Measurements from ENCODE around the gene CLTB. TPM values are rescaled to one million over a fixed set of nuclear protein-coding genes. Genes with fewer than 3 reads are reported as not detected.

Gene CLTB
- total RNA-seq, 2 donors from 2014 or later, result 39.6 to 57.3 TPM

DNA sequence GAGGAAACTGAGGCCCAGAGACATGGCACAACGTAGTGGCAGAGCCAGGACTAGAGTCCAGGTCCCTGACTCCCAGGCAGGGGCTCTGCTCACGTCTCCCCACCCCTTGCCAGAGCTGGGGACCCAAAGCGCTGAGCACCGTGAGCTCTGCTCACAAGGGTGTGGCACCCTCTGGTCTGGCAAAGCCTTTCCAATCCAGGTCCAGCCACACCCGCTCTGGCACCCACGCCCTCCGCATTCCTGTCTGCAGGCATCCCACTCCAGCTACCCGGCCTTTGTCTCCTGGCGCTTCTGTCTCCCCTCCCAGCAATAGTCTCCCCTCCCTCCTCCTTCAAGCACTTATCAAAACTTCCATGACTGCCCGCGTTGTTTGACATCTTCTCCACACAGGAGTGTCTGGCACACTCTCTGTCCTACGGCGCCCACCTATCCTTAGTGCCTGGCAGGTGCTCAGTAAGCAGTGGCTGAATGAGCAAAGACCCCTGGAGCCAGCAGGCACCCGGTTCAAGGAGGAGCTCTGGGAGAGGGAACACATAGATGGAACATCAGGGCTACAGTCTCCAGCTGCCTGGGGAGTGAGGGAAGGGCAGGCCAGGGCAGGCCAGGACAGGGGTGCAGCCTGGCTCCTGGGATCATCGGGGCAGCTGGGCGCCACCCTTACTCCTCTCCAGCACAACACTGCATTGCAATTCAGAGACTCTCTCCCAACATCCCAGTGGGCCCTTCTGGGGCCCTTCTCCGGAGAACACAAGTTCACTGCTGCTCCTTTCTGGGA lies 15.8 kb downstream of the CLTB start:
- Histone ChIP-seq H3K9me3 (no peaks in the 10 kb centered on the region), H3K4me3 (no peak overlapping the region), H3K27me3 (no peaks in the 10 kb centered on the region), H3K36me3 (replicated peaks in 1 of 2; ENCODE audit: insufficient read depth in 1 of 2, low read depth in 2 of 2) (no peaks in the 10 kb centered on the region), H3K27ac (no peak overlapping the region), H3K4me1 (no peaks in the 10 kb centered on the region)
- WGBS, 2 donors, result 84 to 86% methylated on average over 14 to 17 of the region's 17 CpGs
- no peak for DNase-seq
- ATAC-seq, result peak; percentile 23
- intact Hi-C loops (cut with DNase I), result no loop called here
- TF ChIP-seq CTCF (IDR thresholded peaks at IDR 0.05) (no peak), POLR2A (IDR thresholded peaks at IDR 0.05) (no peak)

DNA sequence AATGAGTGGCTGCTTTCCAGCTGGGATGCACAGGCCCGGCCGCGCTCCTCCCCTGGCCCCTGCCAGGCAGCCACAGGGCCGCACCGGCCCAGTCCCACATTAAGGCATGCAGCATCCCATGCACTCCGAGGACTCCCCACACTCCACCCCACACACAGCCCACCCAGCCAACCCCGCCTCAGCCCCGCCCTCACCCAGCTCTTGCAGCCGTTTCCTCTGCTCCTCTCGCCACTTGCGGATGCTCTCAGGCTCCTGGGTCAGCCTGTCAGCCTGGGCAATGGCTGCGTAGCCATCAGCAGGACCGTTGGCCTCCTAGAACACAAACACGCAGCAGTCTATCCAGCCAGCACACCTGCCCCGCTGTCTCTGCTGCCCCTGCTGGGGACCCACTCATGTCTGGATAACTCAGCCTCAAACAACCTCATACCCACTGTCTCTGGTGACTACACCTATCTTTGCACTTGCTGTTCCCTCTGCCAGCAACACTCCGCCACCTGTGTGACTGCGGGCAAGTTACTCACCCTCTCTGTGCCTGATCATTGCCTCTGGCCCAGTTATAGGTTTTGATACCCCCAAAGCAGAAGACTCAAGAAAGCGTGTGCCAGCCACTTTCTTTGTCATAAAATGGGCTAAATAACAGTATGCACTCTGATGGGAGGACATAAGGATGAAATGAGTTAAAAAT lies 18.5 kb downstream of the CLTB start:
- intact Hi-C loops (cut with DNase I), result no loop called here
- Histone ChIP-seq H3K9me3 (no peaks in the 10 kb centered on the region), H3K4me3 (no peak overlapping the region), H3K36me3 (replicated peaks in 1 of 2; ENCODE audit: insufficient read depth in 1 of 2, low read depth in 2 of 2) (no peaks in the 10 kb centered on the region), H3K27ac (no peak overlapping the region), H3K27me3 (no peaks in the 10 kb centered on the region), H3K4me1 (no peaks in the 10 kb centered on the region)
- WGBS, 2 donors, result 92 to 93% methylated on average over 13 to 18 of the region's 18 CpGs
- ATAC-seq (no peak), DNase-seq (no peak)
- TF ChIP-seq POLR2A (IDR thresholded peaks at IDR 0.05) (no peak), CTCF (IDR thresholded peaks at IDR 0.05) (no peak)

DNA sequence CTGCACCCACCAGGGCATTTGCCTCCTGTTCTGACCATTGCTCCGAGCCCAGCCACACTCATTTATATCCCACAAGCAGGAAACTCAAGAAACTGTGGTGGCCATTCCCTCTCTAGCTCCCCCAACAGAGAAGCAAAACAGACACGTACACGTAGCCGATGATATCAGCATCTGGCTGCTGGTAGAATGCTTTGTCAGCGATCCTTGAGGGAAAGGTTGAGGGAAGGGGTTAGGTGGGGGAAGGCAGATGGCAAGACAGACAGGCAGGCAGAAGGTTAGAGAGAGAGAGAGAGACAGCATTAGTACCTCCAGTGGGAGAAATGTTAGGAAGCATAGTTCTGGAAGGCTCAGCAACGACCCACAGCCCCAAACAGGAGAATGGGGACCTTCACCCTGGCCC lies 20.0 kb downstream of the CLTB start:
- TF ChIP-seq CTCF (IDR thresholded peaks at IDR 0.05), result no peak
- no peak for TF ChIP-seq POLR2A (IDR thresholded peaks at IDR 0.05)
- H3K36me3 ChIP-seq (replicated peaks in 1 of 2; ENCODE audit: insufficient read depth in 1 of 2, low read depth in 2 of 2), result no peaks in the 10 kb centered on the region
- no peaks in the 10 kb centered on the region for H3K9me3 ChIP-seq
- no peak overlapping the region for H3K4me3 ChIP-seq
- intact Hi-C loops (cut with DNase I), result no loop called here
- 79 to 82% methylated on average over 6 of the region's 6 CpGs for WGBS, 2 donors
- no peak overlapping the region for H3K27ac ChIP-seq
- H3K27me3 ChIP-seq, result no peaks in the 10 kb centered on the region
- ATAC-seq, result no peak
- DNase-seq, result no peak
- no peaks in the 10 kb centered on the region for H3K4me1 ChIP-seq

DNA sequence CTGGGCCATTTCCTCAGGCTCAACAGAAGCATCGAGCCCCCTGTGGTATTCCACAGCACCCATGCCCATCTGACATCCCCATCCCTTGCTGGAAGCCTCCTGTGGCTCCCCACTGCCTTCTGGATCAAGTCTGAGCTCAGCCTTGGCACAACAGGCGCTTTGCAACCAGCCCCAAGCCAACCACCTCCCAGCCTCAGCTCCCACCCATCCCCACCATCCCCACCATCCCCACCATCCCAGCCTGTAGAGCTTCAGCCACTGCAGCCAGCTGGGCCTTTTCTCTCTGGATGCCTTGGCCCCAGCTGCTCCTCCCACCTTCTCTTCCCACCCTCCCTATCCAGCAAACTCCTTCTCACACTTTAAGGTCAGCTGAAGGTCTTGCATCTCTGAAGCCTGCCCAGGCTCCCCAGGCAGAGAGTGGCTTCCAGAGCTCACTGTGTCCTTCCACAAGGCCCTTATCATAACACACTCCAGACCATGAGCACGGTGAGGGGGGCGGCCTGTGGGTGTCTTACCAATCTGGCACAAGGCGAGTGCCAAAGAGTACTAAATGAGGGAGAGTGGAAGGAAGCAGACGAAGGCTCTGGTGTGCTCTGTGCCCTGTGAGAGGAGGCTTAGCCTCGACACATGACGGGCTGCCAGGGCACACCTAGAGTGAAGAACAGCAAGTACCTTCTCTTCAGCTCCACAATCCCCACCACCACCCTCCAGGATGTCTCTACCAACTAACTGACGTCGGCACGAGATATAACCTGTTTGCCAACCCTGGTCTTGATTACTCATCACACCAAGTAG lies 21.3 kb downstream of the CLTB start:
- Histone ChIP-seq H3K9me3 (no peaks in the 10 kb centered on the region), H3K27me3 (no peaks in the 10 kb centered on the region), H3K4me1 (peaks cover 5% of the 10 kb centered on the region), H3K36me3 (replicated peaks in 1 of 2; ENCODE audit: insufficient read depth in 1 of 2, low read depth in 2 of 2) (no peaks in the 10 kb centered on the region), H3K4me3 (no peak overlapping the region), H3K27ac (no peak overlapping the region)
- DNase-seq, result no peak
- ATAC-seq, result peak; percentile 11
- intact Hi-C loops (cut with DNase I), result no loop called here
- 76 to 81% methylated on average over 11 of the region's 11 CpGs for WGBS, 2 donors
- TF ChIP-seq POLR2A (IDR thresholded peaks at IDR 0.05) (no peak), CTCF (IDR thresholded peaks at IDR 0.05) (no peak)

Measured in body of pancreas (tissue), 4 donors.